Upper lobe of left lung (tissue), 6 donors: ENCODE measurements around the gene HSPB6. TPM values are rescaled to one million over a fixed set of nuclear protein-coding genes. Genes with fewer than 3 reads are reported as not detected.

Experiments
- ATAC-seq, 2 donors: fragments of 200-7000 bp; cut with Tn5 transposase; one replicate each; pipeline ENCODE4 v1.9.1; 2022; ENCODE audit warnings: mild to moderate bottlenecking in 2 of 2, moderate library complexity in 2 of 2; ENCODE audit not compliant: low FRiP score in 2 of 2
- DNase-seq, 2 donors: peaks; one replicate each; pipeline ENCODE4 v3.0.0-alpha.2; 2019 to 2020
- H3K27ac ChIP-seq, 4 donors: fragments of 200-600 bp; sonication (generic); one replicate each; pipeline ENCODE4 v1.5.1; 2016 to 2019
- H3K27me3 ChIP-seq, 4 donors: fragments of 200-600 bp; sonication (generic); one replicate each; pipeline ENCODE4 v1.5.1; 2017 to 2019
- H3K36me3 ChIP-seq, 4 donors: fragments of 200-600 bp; sonication (generic); one replicate each; pipeline ENCODE4 v1.5.1; 2016 to 2019
- H3K4me1 ChIP-seq, 4 donors: fragments of 200-600 bp; sonication (generic); one replicate each; pipeline ENCODE4 v1.5.1; 2018 to 2019
- H3K4me3 ChIP-seq, 4 donors: fragments of 200-600 bp; sonication (generic); one replicate each; pipeline ENCODE4 v1.5.1; 2017 to 2019; ENCODE audit warnings: mild to moderate bottlenecking in 2 of 4, moderate library complexity in 1 of 4
- H3K9me3 ChIP-seq, 4 donors: fragments of 200-600 bp; sonication (generic); one replicate each; pipeline ENCODE4 v1.5.1; 2018 to 2019
- EP300 ChIP-seq, 4 donors: sonication (generic); formaldehyde crosslinking; IDR thresholded peaks; one replicate each; pipeline ENCODE4 v1.5.1; 2017; ENCODE audit warnings: antibody characterized with exemption in 4 of 4, control low read depth in 2 of 4
- POLR2A ChIP-seq, 4 donors: fragments of 450-650 bp; IDR thresholded peaks; one replicate each; pipeline ENCODE4 v1.5.1; 2016 to 2017; ENCODE audit warnings: antibody characterized with exemption in 4 of 4, mild to moderate bottlenecking in 2 of 4
- POLR2AphosphoS5 ChIP-seq, 2 donors: sonication (generic); formaldehyde crosslinking; IDR thresholded peaks; one replicate each; pipeline ENCODE4 v1.5.1; 2017; ENCODE audit warnings: antibody characterized with exemption in 2 of 2
- WGBS, 2 donors: methylation state at CpG; one replicate each; pipeline ENCODE4 v1.1.5; 2017 to 2018; 5-methylcytosine and 5-hydroxymethylcytosine counted together
- total RNA-seq, 6 donors: library from RNA; depleted of rRNA in 4 of 6; stranded (reverse); fragments of >200 nt in 4 of 6; gene quantifications; one replicate each; pipeline versions ENCODE4 v1.1.0 to v1.2.1, GENCODE V29; 2016 to 2021
- TF ChIP-seq, protein P1 (sequence below), 6 experiments: fragments of 450-650 bp in 4 of 6; fragments of 200-600 bp in 2 of 6; sonication (generic) in 2 of 6; IDR thresholded peaks; one replicate each; pipeline ENCODE4 v1.5.1; 2016 to 2019; ENCODE audit warnings: antibody characterized with exemption in 6 of 6
- donor health status: DM: no; HTN: no; CAD: no; lungs with moderate emphysema.
- donor health status: DM: no; HTN: yes; CAD: no; lungs with severe emphysema.

Gene HSPB6
- total RNA-seq, 6 donors from 2014 or later, result 4.2 to 46.2 (median 18.4) TPM

DNA sequence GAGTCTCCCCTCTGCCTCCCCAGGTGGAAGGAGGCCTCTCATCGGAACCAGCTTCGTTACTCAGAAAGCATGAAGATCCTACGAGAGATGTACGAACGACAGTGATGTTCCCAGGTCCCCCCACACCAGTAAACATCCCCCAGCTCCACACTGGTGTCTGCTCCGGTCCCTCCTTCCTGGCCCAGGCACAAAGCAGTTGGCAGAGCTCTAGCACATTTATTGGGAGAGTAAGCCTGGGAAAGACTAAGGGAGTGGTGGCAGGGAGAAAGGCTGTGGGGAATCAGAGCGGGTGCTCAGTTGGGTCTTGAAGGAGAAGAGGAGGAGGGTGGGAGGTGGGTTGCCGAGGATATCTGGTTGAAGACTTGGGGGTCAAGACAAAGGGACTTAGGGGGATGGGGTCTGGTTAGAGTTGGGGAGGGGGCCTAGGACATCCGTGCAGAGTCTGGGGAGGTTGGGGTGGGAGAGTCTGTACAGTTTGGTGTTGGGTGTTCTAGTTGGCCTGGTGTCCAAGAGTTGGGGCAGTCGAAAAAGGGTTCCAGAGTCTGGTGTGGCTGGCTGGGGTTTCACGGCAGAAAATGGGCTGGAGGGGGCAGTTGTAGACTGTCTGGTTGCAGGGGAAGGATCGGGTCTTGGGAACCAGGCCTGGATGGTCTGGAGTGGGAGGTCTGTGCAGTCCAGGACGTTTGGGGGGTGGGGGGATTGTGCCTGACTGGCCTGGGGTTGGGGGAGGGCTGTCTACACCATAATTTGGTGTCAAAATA is 2.3 kb downstream of the HSPB6 start:
- H3K9me3 ChIP-seq, result no peaks in the 10 kb centered on the region
- no peak for ATAC-seq
- H3K4me1 ChIP-seq, result peaks cover 36 to 47% (median 39%) of the 10 kb centered on the region in 4 donors
- no peak for DNase-seq
- 82 to 85% methylated on average over 13 of the region's 13 CpGs for WGBS, 2 donors
- TF ChIP-seq POLR2A (IDR thresholded peaks at IDR 0.05), result no peak
- H3K27me3 ChIP-seq, result peaks cover 0 to 3% (median 1%) of the 10 kb centered on the region in 4 donors
- peaks cover 15 to 34% (median 29%) of the 10 kb centered on the region in 4 donors for H3K36me3 ChIP-seq
- H3K4me3 ChIP-seq, result no peak overlapping the region
- H3K27ac ChIP-seq, result peak overlapping the region; percentile 86 to 98 (median 92)

DNA sequence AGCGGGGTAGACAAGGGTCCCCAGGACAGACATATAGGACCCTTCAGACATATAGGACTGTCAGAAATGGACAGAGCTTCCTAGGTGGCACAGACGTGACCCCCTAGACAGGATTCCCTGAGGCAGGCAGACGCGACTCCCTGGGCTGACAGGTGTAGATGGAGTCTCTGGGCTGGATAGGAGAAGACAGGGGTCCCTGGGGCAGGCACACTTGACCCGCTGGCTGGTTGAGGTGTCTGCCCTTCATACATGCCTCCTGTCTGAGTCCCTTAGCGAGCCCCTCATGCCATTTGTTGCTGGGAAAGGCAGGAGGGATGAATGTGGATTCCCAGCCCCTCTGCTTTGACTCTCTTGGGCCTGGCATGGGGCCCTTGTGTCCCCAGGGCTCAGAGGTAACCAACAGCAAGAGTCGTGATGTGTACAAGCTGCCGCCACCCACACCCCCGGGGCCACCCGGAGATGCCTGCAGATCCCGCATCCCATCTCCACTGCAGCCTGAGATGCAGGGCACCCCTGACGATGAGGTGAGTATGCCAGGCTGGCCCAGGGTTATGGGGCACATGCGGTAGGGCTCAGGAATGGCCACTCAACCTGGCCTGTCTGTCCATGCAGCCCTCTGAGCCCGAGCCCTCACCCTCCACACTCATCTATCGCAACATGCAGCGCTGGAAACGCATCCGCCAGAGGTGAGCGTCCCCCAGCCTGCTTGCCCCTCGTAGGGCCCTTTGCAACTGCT is 3.0 kb downstream of the HSPB6 start:
- 93 to 95% methylated on average over 8 to 20 of the region's 20 CpGs for WGBS, 2 donors
- Histone ChIP-seq H3K4me3 (no peak overlapping the region), H3K27me3 (peaks cover 0 to 3% (median 1%) of the 10 kb centered on the region in 4 donors), H3K36me3 (peaks cover 15 to 34% (median 29%) of the 10 kb centered on the region in 4 donors), H3K27ac (peak overlapping the region in 2 of 4 donors; percentile 92 to 93), H3K9me3 (no peaks in the 10 kb centered on the region), H3K4me1 (peaks cover 35 to 50% (median 41%) of the 10 kb centered on the region in 4 donors)
- peak in 1 of 2 donors; percentile 65 for DNase-seq
- TF ChIP-seq, protein P1, sequence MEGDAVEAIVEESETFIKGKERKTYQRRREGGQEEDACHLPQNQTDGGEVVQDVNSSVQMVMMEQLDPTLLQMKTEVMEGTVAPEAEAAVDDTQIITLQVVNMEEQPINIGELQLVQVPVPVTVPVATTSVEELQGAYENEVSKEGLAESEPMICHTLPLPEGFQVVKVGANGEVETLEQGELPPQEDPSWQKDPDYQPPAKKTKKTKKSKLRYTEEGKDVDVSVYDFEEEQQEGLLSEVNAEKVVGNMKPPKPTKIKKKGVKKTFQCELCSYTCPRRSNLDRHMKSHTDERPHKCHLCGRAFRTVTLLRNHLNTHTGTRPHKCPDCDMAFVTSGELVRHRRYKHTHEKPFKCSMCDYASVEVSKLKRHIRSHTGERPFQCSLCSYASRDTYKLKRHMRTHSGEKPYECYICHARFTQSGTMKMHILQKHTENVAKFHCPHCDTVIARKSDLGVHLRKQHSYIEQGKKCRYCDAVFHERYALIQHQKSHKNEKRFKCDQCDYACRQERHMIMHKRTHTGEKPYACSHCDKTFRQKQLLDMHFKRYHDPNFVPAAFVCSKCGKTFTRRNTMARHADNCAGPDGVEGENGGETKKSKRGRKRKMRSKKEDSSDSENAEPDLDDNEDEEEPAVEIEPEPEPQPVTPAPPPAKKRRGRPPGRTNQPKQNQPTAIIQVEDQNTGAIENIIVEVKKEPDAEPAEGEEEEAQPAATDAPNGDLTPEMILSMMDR (IDR thresholded peaks at IDR 0.05), result no peak
- TF ChIP-seq POLR2A (IDR thresholded peaks at IDR 0.05) (no peak), EP300 (IDR thresholded peaks at IDR 0.05) (no peak), POLR2AphosphoS5 (IDR thresholded peaks at IDR 0.05) (no peak)
- ATAC-seq, result no peak

DNA sequence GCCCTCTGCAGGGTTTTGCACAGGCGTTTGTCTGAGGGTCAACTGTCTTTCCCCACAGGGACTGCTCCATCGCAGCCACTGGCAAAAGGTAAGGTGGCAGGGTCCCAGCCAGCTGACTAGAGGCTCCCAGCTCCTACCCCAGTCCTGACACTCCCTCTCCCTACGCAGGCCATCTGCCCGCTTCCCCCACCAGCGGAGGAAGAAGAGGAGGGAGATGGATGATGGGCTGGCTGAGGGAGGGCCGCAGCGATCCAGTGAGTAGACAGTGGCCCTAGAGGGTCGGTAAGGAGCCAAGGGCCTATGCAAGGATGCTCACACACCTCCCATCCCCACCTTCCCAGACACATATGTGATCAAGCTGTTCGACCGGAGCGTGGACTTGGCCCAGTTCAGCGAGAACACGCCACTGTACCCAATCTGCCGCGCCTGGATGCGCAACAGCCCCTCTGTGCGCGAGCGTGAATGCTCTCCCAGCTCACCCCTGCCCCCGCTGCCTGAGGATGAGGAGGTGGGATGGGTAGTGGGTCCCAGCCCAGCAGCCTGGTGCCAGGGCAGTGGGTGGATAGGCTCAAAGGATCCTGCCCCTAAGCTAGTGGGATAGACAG is 4.0 kb downstream of the HSPB6 start:
- 95 to 97% methylated on average over 9 to 18 of the region's 20 CpGs for WGBS, 2 donors
- peaks cover 35 to 48% (median 42%) of the 10 kb centered on the region in 4 donors for H3K4me1 ChIP-seq
- ATAC-seq, result no peak

DNA sequence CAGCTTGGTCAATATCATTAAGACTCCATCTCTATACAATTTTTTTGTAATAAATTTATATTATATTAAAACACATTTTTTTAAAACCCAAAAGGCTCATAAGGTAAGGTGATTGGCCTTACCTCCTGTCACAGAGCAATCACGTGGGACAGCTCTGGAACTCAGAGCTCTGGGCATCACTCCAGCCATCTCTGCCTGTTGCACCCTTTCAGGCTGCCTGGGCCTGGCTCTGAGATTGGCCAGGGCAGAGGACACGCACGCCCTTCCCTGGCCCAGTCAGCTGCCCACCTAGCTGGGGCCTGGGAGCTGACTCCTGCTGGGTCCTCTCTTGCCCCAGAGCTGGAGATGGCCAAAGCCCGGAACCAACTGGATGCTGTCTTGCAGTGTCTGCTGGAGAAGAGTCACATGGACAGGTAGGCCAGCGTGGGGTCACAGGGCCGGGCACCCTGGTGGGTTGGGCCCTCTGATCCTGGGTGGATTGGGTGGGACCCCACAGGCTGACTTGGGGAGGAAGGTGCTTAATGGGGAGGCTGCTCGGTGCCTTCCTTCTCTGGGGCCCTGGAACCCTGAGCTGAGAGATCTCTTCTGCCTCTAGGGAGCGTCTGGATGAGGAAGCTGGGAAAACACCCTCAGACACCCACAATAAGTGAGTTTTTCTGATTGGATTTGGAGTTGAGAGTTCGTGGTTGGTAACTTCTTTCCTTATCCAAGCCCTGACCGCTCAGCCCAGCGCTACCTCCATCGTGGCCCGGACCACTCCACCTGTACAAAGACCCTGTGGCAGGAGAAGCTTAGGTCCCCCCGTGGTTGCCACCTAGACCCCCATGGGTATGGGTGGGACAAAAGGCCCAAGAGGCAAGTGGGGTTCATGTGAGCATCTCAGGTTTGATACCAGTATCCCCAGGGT is 4.7 kb downstream of the HSPB6 start:
- Histone ChIP-seq H3K9me3 (no peaks in the 10 kb centered on the region), H3K4me1 (peaks cover 34 to 47% (median 40%) of the 10 kb centered on the region in 4 donors), H3K4me3 (no peak overlapping the region), H3K27ac (no peak overlapping the region), H3K27me3 (peaks cover 0 to 3% (median 1%) of the 10 kb centered on the region in 4 donors), H3K36me3 (peaks cover 15 to 34% (median 29%) of the 10 kb centered on the region in 4 donors)
- no peak for ATAC-seq
- 91 to 93% methylated on average over 7 to 14 of the region's 14 CpGs for WGBS, 2 donors
- TF ChIP-seq, protein P1 (IDR thresholded peaks at IDR 0.05), result no peak
- TF ChIP-seq POLR2AphosphoS5 (IDR thresholded peaks at IDR 0.05), result no peak
- no peak for TF ChIP-seq POLR2A (IDR thresholded peaks at IDR 0.05)
- no peak for TF ChIP-seq EP300 (IDR thresholded peaks at IDR 0.05)
- peak in 1 of 2 donors; percentile 58 for DNase-seq

More for the DNA sequence above, 4.0 kb downstream of the HSPB6 start:
- no peaks in the 10 kb centered on the region for H3K9me3 ChIP-seq
- H3K27ac ChIP-seq, result no peak overlapping the region
- TF ChIP-seq, protein P1 (IDR thresholded peaks at IDR 0.05), result no peak
- TF ChIP-seq POLR2A (IDR thresholded peaks at IDR 0.05) (no peak), EP300 (IDR thresholded peaks at IDR 0.05) (no peak), POLR2AphosphoS5 (IDR thresholded peaks at IDR 0.05) (no peak)
- peak in 1 of 2 donors; percentile 68 for DNase-seq
- H3K36me3 ChIP-seq, result peaks cover 15 to 34% (median 29%) of the 10 kb centered on the region in 4 donors
- peaks cover 0 to 3% (median 1%) of the 10 kb centered on the region in 4 donors for H3K27me3 ChIP-seq
- H3K4me3 ChIP-seq, result no peak overlapping the region
